B cell (primary cell): ENCODE measurements around the gene LCE4A.

ENCODE experiments used
- EZH2 ChIP-seq: IDR thresholded peaks from 2 replicates; pipeline ENCODE4 v1.6.1; 2012; ENCODE audit warnings: borderline replicate concordance, low read depth, mild to moderate bottlenecking, moderate library complexity, low read length; ENCODE audit not compliant: insufficient read depth, poor library complexity, severe bottlenecking
- TF ChIP-seq, protein P1 (sequence below): fragments of 200-600 bp; IDR thresholded peaks from one replicate; pipeline ENCODE4 v1.8.0; 2022; ENCODE audit warnings: antibody characterized with exemption, mild to moderate bottlenecking

DNA sequence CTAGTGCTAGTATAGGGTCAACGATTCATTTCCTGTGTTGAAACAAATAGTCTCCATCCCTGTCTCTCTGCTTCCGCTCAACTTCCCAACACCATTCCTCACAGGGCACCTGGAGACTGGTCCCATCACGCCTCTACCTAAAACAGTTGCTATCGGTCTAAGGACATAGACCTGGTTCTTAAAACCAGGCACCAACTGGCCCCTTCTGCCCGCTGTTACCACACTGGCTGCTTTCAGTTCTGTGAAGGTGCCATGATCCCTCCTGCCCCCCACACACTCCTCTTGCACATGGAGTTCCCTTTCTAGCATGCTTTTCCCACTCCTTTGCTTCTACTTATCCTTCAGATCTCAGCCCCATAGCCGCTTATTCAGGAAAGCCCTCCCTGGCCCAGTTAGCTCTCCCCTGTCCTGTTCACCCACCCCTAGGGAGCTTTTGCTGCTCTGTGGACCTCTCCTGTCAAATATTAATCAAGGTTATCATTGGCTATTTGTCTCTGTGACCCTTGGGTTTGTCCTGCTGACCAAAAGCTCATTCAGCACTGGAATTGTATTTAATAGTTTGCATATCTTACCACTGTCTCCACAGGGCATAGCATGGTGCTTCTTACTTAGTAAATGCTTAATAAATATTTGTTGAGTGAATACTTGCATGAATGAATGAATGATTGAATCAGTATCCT is 37.9 kb downstream of the LCE4A start:
- TF ChIP-seq, protein P1, sequence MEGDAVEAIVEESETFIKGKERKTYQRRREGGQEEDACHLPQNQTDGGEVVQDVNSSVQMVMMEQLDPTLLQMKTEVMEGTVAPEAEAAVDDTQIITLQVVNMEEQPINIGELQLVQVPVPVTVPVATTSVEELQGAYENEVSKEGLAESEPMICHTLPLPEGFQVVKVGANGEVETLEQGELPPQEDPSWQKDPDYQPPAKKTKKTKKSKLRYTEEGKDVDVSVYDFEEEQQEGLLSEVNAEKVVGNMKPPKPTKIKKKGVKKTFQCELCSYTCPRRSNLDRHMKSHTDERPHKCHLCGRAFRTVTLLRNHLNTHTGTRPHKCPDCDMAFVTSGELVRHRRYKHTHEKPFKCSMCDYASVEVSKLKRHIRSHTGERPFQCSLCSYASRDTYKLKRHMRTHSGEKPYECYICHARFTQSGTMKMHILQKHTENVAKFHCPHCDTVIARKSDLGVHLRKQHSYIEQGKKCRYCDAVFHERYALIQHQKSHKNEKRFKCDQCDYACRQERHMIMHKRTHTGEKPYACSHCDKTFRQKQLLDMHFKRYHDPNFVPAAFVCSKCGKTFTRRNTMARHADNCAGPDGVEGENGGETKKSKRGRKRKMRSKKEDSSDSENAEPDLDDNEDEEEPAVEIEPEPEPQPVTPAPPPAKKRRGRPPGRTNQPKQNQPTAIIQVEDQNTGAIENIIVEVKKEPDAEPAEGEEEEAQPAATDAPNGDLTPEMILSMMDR: no peak
- TF ChIP-seq EZH2: no peak
